Measurements from ENCODE around the gene OGDH. TPM values are rescaled to one million over a fixed set of nuclear protein-coding genes. Genes with fewer than 3 reads are reported as not detected.
A peak's percentile ranks its signal among the peaks of the same experiment; 100 is the strongest.

OGDH gene
- total RNA-seq, 1 experiment from 2014 or later: 56.0 TPM

- DNase-seq (ENCODE audit: low read depth): no peak
- in situ Hi-C loops (cut with HindIII; ENCODE audit: low pct_unique_long_range_greater_than_20kb, low sequenced_read_pairs): no loop called here
Observed at GRCh38 chr7:44609829-44610228, 3.4 kb downstream of the OGDH start.

GRCh38 chr7:44615149-44615611 is 8.8 kb downstream of the OGDH start:
- in situ Hi-C loops (cut with HindIII; ENCODE audit: low pct_unique_long_range_greater_than_20kb, low sequenced_read_pairs): no loop called here
- DNase-seq (ENCODE audit: low read depth): peak; percentile 40

DNA sequence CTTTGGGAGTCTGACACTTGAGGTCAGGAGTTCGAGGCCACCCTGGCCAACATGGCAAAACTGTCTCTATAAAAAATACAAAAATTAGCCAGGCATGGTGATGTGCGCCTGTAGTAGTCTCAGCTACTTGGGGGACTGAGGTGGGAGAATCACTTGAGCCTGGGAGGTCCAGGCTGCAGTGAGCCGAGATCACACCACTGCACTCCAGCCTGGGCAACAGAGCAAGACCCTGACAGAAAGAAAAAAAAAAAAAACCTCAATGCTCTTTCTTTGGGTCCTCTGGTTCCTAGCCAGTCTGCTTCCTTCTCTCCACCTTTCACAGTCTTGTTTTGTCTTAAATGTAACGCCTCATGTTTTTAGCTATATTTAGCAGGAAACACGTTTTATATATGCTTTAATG is 9.4 kb downstream of the OGDH start:
- DNase-seq (ENCODE audit: low read depth): no peak
- in situ Hi-C loops (cut with HindIII; ENCODE audit: low pct_unique_long_range_greater_than_20kb, low sequenced_read_pairs): no loop called here

- DNase-seq (ENCODE audit: low read depth): no peak
- in situ Hi-C loops (cut with HindIII; ENCODE audit: low pct_unique_long_range_greater_than_20kb, low sequenced_read_pairs): no loop called here
Observed at GRCh38 chr7:44616545-44616944, 10.1 kb downstream of the OGDH start.

DNA sequence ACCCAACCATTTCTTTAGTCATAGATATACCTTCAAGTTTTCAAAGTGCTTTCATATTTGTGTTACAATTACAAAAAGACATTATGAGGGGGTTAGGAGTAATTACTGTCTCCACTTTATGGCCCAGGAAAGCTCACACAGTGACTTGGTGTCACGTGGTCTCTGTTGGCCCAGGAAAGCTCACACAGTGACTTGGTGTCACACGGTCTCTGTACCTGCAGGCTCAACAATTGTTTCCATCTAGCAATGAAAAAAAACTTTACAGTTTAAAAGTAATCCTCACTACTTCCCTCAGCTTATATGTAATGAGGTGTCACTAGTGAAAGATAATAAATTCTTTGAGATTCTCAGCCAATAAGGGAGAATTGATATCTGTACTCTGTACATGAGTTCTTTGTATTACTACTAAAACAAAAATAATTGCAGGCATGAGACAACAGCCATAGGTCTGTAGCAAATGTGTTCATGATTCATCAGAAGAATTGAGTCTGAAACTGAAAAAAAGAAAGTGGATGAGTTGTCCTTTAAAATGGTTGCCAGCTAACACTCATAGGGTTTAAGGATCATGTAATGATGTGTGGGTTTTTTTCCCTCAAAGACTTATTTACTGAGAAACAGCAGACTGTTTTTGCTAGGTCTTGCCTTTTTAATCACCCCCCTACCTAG is 10.9 kb downstream of the OGDH start:
- DNase-seq (ENCODE audit: low read depth): no peak
- in situ Hi-C loops (cut with HindIII; ENCODE audit: low pct_unique_long_range_greater_than_20kb, low sequenced_read_pairs): no loop called here

GRCh38 chr7:44618045-44618444 is 11.6 kb downstream of the OGDH start:
- in situ Hi-C loops (cut with HindIII; ENCODE audit: low pct_unique_long_range_greater_than_20kb, low sequenced_read_pairs): no loop called here
- no peak for DNase-seq (ENCODE audit: low read depth)

DNA sequence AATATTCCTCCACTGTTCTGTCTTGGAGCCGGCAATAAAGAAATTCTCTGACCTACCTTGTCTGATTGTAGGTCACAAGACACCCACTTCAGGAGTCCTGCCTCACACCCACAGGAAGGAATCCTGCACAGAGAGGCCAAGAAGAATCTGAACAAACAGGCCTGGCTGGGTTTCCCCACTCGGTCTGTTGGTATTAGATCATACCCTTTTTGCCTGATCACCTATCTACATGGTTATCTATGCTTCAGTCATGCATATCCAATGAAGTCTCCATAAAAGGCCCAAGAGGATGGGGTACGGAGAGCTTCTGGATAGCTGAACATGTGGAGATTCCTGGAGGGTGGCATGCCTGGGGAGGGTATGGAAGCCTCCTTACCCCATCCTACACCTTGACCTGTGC is 12.3 kb downstream of the OGDH start:
- DNase-seq (ENCODE audit: low read depth): peak; percentile 65
- in situ Hi-C loops (cut with HindIII; ENCODE audit: low pct_unique_long_range_greater_than_20kb, low sequenced_read_pairs): no loop called here

GRCh38 chr7:44621034-44621749 is 14.8 kb downstream of the OGDH start:
- DNase-seq (ENCODE audit: low read depth): no peak
- in situ Hi-C loops (cut with HindIII; ENCODE audit: low pct_unique_long_range_greater_than_20kb, low sequenced_read_pairs): no loop called here

- in situ Hi-C loops (cut with HindIII; ENCODE audit: low pct_unique_long_range_greater_than_20kb, low sequenced_read_pairs): no loop called here
- no peak for DNase-seq (ENCODE audit: low read depth)
Observed at GRCh38 chr7:44621750-44622103, 15.3 kb downstream of the OGDH start.

GRCh38 chr7:44622342-44623151 is 16.1 kb downstream of the OGDH start:
- no peak for DNase-seq (ENCODE audit: low read depth)
- in situ Hi-C loops (cut with HindIII; ENCODE audit: low pct_unique_long_range_greater_than_20kb, low sequenced_read_pairs): no loop called here

- in situ Hi-C loops (cut with HindIII; ENCODE audit: low pct_unique_long_range_greater_than_20kb, low sequenced_read_pairs): no loop called here
- DNase-seq (ENCODE audit: low read depth): no peak
Observed at GRCh38 chr7:44624318-44624717, 17.9 kb downstream of the OGDH start.

- in situ Hi-C loops (cut with HindIII; ENCODE audit: low pct_unique_long_range_greater_than_20kb, low sequenced_read_pairs): no loop called here
- DNase-seq (ENCODE audit: low read depth): no peak
Observed at GRCh38 chr7:44625526-44626471, 19.4 kb downstream of the OGDH start.

- in situ Hi-C loops (cut with HindIII; ENCODE audit: low pct_unique_long_range_greater_than_20kb, low sequenced_read_pairs): no loop called here
Observed at GRCh38 chr7:44626620-44627019, 20.2 kb downstream of the OGDH start.

GRCh38 chr7:44629829-44630522 is 23.5 kb downstream of the OGDH start:
- in situ Hi-C loops (cut with HindIII; ENCODE audit: low pct_unique_long_range_greater_than_20kb, low sequenced_read_pairs): no loop called here
- no peak for DNase-seq (ENCODE audit: low read depth)

More at GRCh38 chr7:44626620-44627019, 20.2 kb downstream of the OGDH start:
- DNase-seq (ENCODE audit: low read depth): no peak

DNA sequence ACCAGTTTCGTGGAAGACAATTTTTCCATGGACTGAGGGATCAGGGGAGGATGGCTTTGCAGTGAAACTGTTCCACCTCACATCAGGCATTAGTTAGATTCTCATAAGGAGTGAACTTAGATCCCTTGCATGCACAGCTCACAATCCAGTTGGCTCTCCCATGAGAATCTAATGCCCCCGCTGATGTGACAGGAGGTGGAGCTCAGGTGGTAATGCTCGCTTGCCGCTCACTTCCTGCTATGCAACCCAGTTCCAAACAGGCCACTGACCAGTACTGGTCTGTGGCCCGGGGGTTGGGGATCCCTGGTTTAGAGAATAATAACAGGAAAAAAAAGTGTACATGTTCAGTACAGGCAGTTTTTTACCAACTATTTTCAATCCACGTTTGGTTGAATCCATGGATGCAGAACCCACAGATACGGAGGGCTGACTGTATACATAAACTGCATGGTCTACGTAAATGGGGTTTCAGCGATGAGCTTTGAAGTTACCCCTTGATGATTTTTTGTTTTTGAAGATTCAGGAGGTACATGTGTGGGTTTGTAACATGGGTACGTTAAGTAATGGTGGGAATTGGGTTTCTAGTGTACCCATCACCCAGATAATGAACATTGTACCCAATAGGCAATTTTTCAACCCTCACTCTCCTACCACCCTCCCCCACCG is 24.5 kb downstream of the OGDH start:
- in situ Hi-C loops (cut with HindIII; ENCODE audit: low pct_unique_long_range_greater_than_20kb, low sequenced_read_pairs): no loop called here
- no peak for DNase-seq (ENCODE audit: low read depth)

- DNase-seq (ENCODE audit: low read depth): no peak
- in situ Hi-C loops (cut with HindIII; ENCODE audit: low pct_unique_long_range_greater_than_20kb, low sequenced_read_pairs): no loop called here
Observed at GRCh38 chr7:44631458-44632115, 25.2 kb downstream of the OGDH start.

DNA sequence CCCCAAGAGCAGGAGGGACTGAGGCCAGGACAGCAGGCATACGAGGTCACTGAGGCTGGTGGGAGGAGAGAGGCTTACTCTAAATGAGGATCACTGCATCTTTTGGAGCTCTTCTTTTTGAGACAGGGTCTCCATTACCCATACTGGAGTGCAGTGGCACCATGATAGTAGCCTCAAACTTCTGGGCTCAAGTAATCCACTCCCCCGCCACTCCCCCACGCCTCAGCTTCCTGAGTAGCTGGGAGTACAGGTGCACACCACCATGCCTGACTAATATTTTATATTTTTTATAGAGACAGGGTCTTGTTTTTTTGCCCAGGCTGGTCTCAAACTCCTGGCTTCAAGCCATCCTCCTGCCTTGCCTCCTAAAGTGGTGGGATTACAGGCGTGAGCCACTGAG is 25.8 kb downstream of the OGDH start:
- no peak for DNase-seq (ENCODE audit: low read depth)
- in situ Hi-C loops (cut with HindIII; ENCODE audit: low pct_unique_long_range_greater_than_20kb, low sequenced_read_pairs): no loop called here
